Measurements from ENCODE around the gene HECTD4. TPM values are rescaled to one million over a fixed set of nuclear protein-coding genes. Genes with fewer than 3 reads are reported as not detected.
"Not testable (repeated sequence)": the region's sequence is repeated elsewhere in the genome, so short reads cannot be mapped to it uniquely, and the experiment has no call there.

Gene HECTD4, protein sequence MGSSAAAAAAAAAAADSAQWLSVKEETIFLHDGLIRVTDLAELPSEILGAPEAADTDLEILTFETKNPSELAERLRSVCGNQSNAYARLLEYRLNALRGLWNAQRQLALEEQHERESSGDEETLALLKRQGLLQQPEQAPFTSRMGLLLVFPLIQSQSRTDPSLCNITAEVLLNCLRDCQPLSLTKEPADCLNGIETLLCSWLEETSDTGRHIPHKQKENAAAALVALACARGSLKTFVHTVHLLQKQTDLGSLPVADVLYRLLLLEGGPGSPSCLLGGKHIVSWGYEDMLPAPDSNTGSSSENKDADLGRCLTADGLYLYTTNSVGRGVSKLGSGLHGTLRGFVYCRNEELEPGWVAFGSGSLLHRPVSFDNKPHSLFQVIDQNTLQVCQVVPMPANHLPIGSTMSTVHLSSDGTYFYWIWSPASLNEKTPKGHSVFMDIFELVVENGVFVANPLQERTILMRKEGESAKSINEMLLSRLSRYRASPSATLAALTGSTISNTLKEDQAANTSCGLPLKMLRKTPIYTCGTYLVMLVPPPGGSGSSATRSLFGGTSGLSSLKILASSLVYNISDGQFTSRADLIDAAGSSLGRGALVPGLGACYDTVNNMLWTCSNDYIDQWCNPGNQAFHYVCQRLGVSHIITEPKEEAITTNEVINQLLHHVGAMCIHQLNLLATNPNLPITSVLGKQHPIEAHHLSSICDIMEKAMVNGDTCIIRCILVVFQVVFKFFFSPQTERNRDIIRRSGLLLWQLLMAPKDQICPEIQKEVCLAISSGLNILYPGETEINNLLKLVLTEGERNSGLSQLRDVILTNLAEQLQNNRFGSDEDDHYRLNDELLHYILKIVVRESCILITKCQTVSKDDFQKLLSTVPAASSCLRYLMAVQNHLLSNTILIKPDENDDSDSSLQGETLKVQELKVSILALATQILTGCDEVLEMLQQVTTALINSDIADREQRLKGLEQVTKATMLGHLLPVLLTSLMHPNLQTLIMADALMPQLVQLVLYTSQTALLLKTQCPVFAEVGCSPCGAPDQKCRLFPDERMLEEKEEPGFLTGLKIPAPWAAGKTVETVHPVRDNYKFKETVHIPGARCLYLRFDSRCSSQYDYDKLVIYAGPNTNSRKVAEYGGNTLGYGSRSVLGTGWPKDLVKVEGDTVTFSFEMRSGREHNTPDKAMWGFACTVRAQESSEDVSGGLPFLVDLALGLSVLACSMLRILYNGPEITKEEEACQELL (N-terminal part only)
- total RNA-seq, result 12.3 and 47.3 TPM in 2 replicates

GRCh38 chr12:112381883-112382796 is at the start of gene HECTD4:
TSS of gene HECTD4 (minus strand) at chr12:112382431. CDS start at chr12:112382128, 303 bp downstream.
- DNase-seq (ENCODE audit: low read depth), result peak; percentile 61

DNA sequence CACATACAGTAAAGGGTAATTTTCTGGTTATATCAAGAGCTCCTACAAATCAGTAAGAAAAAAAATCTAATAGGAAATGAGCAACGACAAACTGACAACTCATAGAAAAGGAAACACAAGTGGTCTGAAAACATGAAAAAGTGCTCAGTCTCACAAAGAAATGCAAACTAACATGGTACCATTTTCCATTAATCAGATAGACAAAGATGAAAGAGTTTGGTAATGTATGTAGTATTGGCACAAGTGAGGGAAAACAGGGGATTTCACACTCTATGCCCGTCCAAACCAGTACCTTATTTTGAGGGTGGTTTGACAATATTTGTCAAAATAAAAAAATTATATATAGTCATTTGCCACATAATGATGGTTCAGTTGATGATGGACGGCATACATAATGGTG is 49.7 kb upstream of the HECTD4 start:
- no peak for DNase-seq (ENCODE audit: low read depth)

GRCh38 chr12:112430929-112431328 is 48.7 kb upstream of the HECTD4 start:
- DNase-seq (ENCODE audit: low read depth), result no peak

GRCh38 chr12:112427760-112428159 is 45.5 kb upstream of the HECTD4 start:
- no peak for DNase-seq (ENCODE audit: low read depth)

DNA sequence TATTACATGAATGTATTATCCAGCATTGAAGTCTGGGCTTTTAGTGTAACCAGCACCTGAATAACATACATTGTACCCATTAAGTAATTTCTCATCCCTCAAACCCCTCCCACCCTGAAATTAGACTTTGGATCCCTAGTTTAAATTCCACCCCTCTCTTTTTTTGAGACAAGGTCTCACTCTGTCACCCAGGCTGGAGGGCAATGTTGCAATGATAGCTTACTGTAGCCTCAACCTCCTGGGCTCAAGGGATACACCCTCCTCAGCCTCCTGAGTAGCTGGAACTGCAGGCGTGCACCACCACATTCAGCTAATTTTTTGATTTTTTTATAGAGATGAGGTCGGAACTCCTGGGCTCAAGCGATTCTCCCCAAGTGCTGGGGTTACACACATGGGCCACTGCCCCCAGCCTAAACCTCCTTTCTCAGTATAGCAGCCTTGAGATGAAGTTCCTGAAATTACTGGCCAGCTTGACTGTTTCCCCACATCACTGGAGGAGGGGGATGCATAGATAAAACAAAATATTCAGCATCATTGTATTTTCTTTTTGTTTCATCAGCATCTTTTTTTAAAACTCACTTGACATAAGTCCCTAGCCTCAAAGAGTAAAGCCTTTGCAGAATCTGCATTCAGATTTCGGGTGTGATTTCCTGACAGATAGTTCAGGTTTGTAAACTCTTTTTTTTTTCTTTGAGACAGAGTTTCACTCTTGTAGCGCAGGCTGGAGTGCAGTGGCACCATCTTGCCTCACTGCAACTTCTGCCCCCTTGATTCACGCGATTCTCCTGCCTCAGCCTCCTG is 43.6 kb upstream of the HECTD4 start:
- no peak for DNase-seq (ENCODE audit: low read depth)

GRCh38 chr12:112424126-112424525 is 41.9 kb upstream of the HECTD4 start:
- no peak for DNase-seq (ENCODE audit: low read depth)

GRCh38 chr12:112422531-112422930 is 40.3 kb upstream of the HECTD4 start:
- DNase-seq (ENCODE audit: low read depth), result peak; percentile 12

DNA sequence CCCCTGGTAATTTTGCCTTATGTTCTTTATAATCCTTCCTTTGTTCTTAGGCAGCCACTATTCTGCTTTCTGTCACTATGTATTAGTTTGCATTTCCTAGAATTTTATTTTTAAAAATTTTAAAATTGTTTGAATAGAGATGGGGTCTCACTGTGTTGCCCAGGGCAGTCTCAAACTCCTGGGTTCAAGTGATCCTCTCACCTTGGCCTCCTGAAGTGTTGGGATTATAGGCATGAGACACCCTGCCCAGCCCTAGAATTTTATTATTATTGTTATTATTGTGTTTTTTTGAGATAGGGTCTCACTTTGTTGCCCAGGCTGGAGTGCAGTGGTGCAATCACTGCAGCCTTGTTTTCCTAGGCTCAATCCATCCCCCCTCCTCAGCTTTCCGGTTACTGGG is 39.1 kb upstream of the HECTD4 start:
- no peak for DNase-seq (ENCODE audit: low read depth)

DNA sequence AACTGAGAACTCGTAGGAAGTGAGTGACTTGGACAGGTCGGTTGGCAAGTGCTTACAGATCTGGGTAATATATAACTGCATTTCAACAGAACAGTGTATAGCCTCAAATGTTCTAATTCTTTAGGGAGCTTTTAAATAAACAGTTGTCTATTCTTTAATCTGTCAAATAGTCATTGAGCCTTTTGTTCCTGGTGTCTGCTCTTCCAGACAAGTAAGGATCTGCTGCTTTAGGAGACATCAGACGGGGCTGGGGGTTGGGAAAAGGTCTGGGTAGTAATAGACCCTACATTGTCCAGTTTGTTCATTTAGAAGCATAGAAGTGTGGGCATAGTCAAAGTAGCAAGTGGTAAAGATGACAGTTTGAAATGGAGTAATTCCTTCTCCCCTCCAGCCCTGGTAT is 38.5 kb upstream of the HECTD4 start:
- DNase-seq (ENCODE audit: low read depth), result peak; percentile 33

GRCh38 chr12:112419297-112420133 is 37.3 kb upstream of the HECTD4 start:
- DNase-seq (ENCODE audit: low read depth), result peak; percentile 76

- peak; percentile 36 for DNase-seq (ENCODE audit: low read depth)
Observed at GRCh38 chr12:112418608-112419296, 36.5 kb upstream of the HECTD4 start, which contains the start of gene PTPN11. TSS of gene PTPN11 (plus strand) at chr12:112418947. CDS start at chr12:112419112, 165 bp downstream.

DNA sequence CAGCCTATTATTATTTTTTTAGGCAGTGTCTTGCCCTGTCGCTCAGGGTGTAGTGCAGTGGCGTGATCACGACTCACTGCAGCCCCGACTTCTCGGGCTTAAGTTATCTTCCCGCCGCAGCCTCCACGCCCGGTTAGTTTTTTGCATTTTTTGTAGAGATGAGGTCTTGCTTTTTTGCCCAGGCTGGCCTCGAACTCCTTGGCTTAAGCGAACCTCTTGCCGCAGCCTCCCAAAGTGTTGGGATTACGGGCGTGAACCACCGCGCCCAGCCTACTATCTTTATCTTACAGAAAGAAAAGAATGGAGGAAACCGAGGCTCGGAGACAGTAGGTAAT is 36.0 kb upstream of the HECTD4 start:
- no peak for DNase-seq (ENCODE audit: low read depth)

DNA sequence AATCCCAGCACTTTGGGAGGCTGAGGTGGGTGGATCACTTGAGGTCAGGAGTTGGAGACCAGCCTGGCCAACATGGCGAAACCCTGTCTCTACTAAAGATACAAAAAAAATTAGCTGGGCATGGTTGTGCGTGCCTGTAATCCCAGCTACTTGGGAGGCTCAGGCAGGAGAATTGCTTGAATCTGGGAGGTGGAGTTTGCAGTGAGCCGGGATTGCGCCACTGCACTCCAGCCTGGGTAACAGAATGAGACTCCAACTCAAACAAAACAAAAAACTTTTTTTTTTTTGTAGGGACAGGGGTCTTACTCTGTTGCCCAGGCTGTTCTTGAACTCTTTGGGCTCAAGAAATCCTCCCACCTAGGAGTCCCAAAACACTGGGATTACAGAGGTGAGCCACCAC is 33.2 kb upstream of the HECTD4 start:
- not testable (repeated sequence) for DNase-seq (ENCODE audit: low read depth)

DNA sequence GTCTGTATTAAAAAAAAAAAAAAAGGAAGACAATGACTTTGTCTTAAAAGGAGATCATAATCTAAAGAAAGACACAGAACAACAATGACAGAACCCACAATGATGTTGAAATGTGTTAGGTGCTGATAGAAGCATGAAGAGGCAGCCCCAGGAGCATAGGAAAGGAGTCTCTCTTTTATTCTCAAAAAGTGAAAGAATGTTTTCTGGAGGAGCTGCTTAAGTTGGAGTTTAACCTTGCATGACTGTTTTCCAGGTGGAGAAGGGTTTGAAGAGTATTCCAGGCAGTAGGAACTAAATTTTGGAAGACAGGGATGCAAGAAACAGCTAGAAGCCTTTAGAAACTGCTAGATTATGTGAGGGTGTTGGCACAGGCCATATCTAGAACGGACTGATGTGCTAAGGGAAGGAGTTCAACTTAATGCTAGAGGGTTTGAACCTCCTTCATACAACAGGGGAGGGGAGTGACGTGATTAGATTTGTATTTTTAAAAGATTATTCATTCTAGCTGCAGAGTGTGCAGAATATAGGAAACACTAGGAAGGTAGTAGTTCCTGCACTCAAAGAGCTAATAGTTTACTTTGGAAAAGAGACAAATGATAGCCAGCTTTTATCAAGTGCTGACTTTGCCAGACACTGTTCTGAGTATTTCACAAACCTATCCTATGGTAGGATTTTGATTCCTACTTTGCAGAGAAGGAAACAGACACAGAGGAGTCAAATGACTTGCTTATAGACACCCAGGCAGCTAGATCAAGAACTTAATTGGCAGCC is 31.8 kb upstream of the HECTD4 start:
- no peak for DNase-seq (ENCODE audit: low read depth)

- DNase-seq (ENCODE audit: low read depth), result no peak
Observed at GRCh38 chr12:112409906-112410244, 27.6 kb upstream of the HECTD4 start.

DNA sequence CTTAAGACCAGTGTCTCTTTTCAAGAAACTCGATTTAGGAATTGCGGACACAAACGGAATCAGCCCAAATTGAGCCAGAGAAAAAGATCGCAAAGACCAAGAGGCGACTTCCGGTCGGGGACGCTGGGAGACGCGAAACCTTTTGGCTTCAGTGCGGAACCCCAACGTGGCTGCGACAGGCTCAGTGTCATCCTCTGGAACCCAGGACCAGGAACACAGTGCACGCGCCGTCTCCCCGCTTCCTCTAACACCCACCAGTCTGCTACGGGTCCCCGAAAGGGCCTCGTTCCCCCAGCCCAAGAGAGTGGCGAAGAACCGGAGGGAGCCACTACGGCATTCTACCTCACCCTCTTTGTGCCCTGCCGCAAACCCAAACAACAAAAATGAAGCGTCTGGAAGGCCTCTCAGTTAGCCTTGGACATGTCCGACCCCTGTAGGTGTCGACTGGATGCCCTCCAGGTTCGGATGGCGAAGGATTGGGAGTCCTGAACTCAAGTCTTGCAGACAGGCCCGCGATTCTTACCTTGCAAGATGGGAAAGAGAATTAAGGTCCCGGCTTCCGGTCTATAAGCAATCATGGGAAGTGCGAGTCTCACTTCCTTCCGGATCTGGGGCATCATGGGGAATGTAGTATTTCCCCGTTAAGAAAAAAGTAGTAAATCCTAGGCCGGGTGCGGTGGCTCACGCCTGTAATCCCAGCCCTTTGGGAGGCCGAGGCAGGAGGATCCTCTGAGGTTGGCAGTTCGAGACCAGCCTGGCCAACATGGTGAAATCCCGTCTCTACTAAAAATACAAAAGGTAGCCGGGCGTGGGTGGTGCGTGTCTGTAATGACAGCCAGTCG is 27.1 kb upstream of the HECTD4 start, which contains the start of gene RPL6:
RPL6 (minus strand) TSS at position 542 of the 842 bp plus-strand sequence. CDS start 949 bp downstream, outside the sequence.
- DNase-seq (ENCODE audit: low read depth), result peak; percentile 94

- DNase-seq (ENCODE audit: low read depth), result no peak
Observed at GRCh38 chr12:112408621-112409020, 26.4 kb upstream of the HECTD4 start.

All from renal cortical epithelial cell (primary cell).